ENCODE results near the gene MKKS.

- TF ChIP-seq POLR2A (IDR thresholded peaks at IDR 0.05) = no peak
- TF ChIP-seq, protein P1, sequence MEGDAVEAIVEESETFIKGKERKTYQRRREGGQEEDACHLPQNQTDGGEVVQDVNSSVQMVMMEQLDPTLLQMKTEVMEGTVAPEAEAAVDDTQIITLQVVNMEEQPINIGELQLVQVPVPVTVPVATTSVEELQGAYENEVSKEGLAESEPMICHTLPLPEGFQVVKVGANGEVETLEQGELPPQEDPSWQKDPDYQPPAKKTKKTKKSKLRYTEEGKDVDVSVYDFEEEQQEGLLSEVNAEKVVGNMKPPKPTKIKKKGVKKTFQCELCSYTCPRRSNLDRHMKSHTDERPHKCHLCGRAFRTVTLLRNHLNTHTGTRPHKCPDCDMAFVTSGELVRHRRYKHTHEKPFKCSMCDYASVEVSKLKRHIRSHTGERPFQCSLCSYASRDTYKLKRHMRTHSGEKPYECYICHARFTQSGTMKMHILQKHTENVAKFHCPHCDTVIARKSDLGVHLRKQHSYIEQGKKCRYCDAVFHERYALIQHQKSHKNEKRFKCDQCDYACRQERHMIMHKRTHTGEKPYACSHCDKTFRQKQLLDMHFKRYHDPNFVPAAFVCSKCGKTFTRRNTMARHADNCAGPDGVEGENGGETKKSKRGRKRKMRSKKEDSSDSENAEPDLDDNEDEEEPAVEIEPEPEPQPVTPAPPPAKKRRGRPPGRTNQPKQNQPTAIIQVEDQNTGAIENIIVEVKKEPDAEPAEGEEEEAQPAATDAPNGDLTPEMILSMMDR (IDR thresholded peaks at IDR 0.05) = no peak
These were observed 19.2 kb upstream of the MKKS start for GRCh38 chr20:10453241-10453640.
